Medulla oblongata (tissue), 1 donor: ENCODE results near the gene IWS1.

ENCODE experiments used
- DNase-seq: peaks from one replicate; pipeline ENCODE4 v3.0.0-alpha.2; 2015; ENCODE audit errors: extremely low spot score

Gene IWS1

GRCh38 chr2:127498386-127498785, 27.9 kb downstream of the IWS1 start:
- DNase-seq: no peak

DNA sequence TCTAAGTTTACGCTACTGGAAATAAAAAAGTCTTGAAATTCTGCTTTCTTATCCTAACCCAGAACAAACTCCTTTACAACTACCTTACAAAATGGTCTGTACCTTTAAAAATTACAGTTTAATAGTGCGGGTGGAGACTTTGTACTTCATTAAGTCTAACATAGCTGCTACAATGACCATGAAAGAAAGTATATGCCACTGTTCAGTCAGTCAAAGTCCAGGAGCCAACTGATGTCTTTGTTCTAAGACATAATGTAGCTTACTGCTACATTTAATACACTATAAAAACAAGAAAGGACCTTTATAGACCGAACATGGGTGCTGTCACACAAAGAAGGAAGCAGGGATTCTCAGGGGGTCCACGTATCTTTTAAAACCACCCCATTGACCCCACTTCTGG, 36.0 kb downstream of the IWS1 start:
- no peak for DNase-seq

DNA sequence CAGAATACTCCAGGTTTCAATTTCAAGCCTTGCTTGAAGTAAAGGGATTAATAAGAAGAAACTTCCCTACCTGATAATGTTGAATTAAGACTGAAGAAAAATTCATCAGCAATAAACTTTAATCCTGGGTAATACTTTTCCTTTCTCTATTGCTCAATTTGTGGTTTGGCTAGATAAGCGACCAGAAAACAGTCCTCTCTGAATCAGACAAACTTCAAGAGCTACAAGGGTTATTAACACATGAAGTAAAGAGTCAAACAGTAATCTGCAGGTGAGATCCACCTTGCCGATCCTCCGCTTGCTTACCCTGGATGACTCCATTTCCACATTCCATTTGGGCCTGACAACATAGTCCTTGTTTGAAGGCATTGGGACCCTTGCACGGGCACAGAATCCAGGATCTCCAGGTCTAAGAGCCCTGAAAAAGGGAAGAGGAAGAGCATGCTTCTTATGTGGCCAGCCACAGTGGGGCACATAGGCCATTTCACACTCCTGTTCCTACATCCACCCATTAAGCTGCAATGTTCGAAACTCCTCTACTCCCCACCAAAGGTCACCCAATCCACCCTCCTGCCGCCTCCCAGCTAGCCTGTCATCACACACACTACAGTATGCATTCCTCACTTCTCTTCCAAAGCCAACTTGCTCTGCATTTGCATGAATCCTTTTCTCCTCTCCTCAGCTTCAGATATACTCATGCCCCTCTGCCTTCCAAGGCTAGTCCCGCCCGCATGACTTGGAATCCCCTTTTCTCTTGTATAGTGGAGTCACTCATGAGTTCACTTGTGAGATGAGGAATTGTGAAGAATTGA, 39.8 kb downstream of the IWS1 start:
- DNase-seq: no peak

DNA sequence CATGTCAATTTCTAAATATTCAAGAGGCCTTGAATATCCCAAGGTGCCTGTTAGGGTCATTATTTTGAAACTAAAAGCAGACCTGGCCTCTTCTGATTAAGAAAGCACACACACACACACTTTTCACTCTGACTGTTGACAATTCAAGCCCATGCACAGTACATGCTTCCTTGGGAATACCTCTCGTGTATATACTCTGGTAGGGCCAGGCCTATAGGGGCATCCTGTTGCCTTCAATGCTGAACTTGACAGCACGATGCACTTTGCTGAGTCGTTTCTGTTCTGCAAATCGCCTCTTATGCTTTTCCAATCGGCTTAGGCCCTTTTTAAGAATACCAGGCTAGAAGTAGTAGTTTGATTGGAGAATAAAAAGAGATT, 40.6 kb downstream of the IWS1 start:
- no peak for DNase-seq

- no peak for DNase-seq
These were observed 41.1 kb downstream of the IWS1 start for GRCh38 chr2:127485051-127485693.

DNA sequence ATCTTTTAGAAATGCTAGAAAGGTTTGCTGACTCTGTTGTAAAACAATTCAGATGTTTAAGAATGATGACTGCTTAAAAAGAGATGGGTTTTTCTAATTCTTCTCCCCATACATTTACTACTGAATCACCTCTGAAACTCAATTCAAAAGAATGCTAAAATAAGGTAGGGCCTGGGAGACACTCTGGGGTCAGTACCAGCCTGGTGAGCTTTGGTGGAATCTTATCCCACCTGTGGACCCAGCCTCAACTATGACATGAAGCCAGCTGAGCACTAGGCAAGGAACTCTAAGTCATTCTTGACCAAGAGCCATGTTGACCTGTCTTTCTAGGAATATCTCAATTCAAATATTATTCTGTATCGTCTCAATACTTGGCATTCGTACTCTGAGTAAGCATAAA, 44.3 kb downstream of the IWS1 start:
- DNase-seq: no peak

GRCh38 chr2:127479866-127480743, 46.2 kb downstream of the IWS1 start:
- DNase-seq: no peak

GRCh38 chr2:127479219-127479825, 47.0 kb downstream of the IWS1 start:
- DNase-seq: peak; percentile 70

- DNase-seq: no peak
These were observed 50.5 kb downstream of the IWS1 start for GRCh38 chr2:127475788-127476187.

DNA sequence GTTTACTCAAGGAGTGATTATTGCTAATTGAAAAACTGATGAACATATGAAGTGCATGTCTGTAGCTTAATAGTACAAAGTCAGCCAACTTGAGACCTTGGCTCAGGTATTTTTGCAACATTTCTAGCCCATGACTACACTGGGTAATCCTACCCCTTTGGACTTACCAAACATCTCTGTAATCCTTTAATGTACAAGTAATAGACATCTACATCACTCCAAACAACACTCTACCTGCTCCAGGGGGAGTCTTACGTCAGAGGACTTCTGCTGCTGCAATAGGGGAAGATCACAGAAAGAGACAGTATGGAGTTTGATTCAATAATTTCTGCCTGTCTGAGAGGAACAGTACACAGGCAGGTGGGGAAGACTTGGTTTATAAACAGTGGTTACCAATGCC, 54.0 kb downstream of the IWS1 start:
- DNase-seq: no peak

GRCh38 chr2:127471286-127471988, 54.9 kb downstream of the IWS1 start:
- DNase-seq: no peak

- DNase-seq: no peak
These were observed 56.3 kb downstream of the IWS1 start for GRCh38 chr2:127469974-127470373.

- DNase-seq: no peak
These were observed 57.2 kb downstream of the IWS1 start for GRCh38 chr2:127469051-127469450.

DNA sequence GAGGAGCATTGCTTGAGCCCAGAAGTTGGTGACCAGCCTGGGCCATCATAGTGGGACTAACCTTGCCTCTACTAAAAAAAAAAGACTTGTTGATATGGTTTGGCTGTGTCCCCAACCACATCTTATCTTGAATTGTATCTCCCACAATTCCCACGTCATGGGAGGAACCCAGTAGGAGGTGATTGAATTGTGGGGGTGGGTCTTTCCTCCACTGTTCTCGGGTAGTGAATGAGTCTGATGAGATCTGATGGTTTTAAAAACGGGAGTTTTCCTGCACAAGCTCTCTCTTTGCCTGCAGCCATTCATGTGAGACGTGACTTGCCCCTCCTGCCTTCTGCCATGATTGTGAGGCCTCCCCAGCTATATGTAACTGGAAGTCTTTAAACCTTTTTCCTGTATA, 61.0 kb downstream of the IWS1 start:
- DNase-seq: no peak

DNA sequence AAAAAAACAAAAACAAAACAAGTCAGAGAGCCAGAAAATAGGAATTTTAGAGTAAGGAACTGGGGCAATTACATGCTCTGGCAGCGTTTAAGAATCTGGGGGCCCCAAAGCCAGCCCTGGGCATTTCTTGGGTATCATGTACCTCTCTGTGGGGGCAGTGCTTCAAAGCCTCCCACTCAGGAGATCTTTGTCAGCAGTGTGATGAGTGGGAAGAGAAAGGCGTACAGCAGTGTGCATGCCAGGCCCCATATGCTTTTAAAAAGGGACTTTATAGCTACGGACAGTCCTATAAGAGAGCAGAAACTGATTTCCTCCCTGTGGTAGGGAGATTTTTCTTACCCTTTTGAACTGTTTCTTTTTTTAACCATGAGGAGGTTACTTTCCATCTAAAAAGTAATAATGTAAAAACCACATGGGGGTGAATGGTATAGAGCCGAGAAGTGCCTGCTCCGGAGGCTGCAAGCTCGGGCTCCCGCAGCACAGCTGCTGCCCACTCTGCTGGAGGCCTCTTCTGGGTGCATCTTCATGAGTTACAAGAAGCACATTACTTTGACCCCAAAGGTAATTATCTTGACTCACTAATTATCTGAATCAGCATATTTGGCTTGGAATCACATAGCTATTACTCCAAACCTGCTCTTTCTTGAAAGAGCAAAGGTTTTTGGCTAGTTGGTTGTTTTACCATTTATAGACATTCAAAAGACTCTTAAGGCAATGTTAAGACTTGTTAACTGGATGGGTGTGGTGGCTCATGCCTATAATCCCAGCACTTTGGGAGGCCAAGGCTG, 61.6 kb downstream of the IWS1 start:
- DNase-seq: no peak

- no peak for DNase-seq
These were observed 62.9 kb downstream of the IWS1 start for GRCh38 chr2:127463155-127463991.

DNA sequence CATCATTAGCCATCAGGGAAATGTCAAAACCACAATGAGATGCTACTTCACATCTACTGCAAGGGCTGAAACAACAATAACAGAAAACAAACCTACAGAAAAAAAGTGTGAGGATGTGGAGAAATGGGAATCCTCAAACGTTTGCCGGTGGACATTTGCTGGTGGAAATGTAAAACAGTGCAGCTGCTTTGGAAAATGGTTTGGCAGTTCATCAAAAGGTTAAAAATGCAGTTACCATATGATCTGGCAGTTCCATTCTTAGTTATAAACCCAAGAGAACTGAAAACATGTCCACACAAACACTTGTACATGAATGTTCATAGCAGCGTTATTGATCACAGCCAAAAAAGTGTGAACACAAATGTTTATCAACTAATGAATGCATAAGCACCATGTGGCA, 63.8 kb downstream of the IWS1 start:
- DNase-seq: no peak

- DNase-seq: no peak
These were observed 69.3 kb downstream of the IWS1 start for GRCh38 chr2:127456960-127457359.

- no peak for DNase-seq
These were observed 70.5 kb downstream of the IWS1 start for GRCh38 chr2:127455566-127456493.
